Loucy (cell line): ENCODE results near the gene BZW2.

ENCODE experiments used
- H2AFZ ChIP-seq: fragments of 200-600 bp; sonication (generic); 2 replicates; pipeline ENCODE4 v1.6.0; 2016; ENCODE audit warnings: antibody characterized with exemption, mild to moderate bottlenecking, low read length, moderate library complexity
- H3F3A ChIP-seq: fragments of 200-600 bp; 2 replicates; pipeline ENCODE4 v1.6.0; 2016; ENCODE audit warnings: antibody characterized with exemption, low read depth, mild to moderate bottlenecking
- H3K27me3 ChIP-seq: fragments of 200-600 bp; sonication (generic); 2 replicates; pipeline ENCODE4 v1.6.1; 2014; ENCODE audit warnings: low read length, mild to moderate bottlenecking; ENCODE audit not compliant: insufficient read depth, poor library complexity, severe bottlenecking
- H3K36me3 ChIP-seq: fragments of 200-600 bp; sonication (generic); 2 replicates; pipeline ENCODE4 v1.6.1; 2016; ENCODE audit warnings: low read length; ENCODE audit not compliant: insufficient read depth
- H3K4me1 ChIP-seq: fragments of 200-600 bp; sonication (generic); 2 replicates; pipeline ENCODE4 v1.5.1; 2014; ENCODE audit warnings: low read length, mild to moderate bottlenecking; ENCODE audit not compliant: insufficient read depth, poor library complexity, severe bottlenecking
- H3K4me2 ChIP-seq: fragments of 200-600 bp; sonication (generic); 2 replicates; pipeline ENCODE4 v1.6.0; 2014; ENCODE audit warnings: antibody characterized with exemption, low read length, low read depth, mild to moderate bottlenecking; ENCODE audit not compliant: poor library complexity, severe bottlenecking
- H3K4me3 ChIP-seq: fragments of 200-600 bp; sonication (generic); 2 replicates; pipeline ENCODE4 v1.5.1; 2014; ENCODE audit warnings: low read length, mild to moderate bottlenecking, mixed read lengths; ENCODE audit not compliant: poor library complexity, severe bottlenecking
- H3K79me2 ChIP-seq: fragments of 200-600 bp; sonication (generic); 2 replicates; pipeline ENCODE4 v1.6.1; 2014; ENCODE audit warnings: low read length; ENCODE audit not compliant: insufficient read depth
- H3K9ac ChIP-seq: fragments of 200-600 bp; sonication (generic); 2 replicates; pipeline ENCODE4 v1.6.0; 2014; ENCODE audit warnings: mild to moderate bottlenecking, low read depth, low read length, moderate library complexity; ENCODE audit not compliant: poor library complexity, severe bottlenecking
- H3K9me2 ChIP-seq: fragments of 200-600 bp; sonication (generic); replicated peaks from 2 replicates; pipeline ENCODE4 v1.6.1; 2016; ENCODE audit warnings: low read depth, low read length, mixed read lengths
- H3K9me3 ChIP-seq: fragments of 200-600 bp; sonication (generic); 2 replicates; pipeline ENCODE4 v1.6.1; 2014; ENCODE audit warnings: mild to moderate bottlenecking, antibody characterized with exemption, low read length, low read depth; ENCODE audit not compliant: insufficient read depth
- H4K20me1 ChIP-seq: fragments of 200-600 bp; sonication (generic); 2 replicates; pipeline ENCODE4 v1.6.0; 2014; ENCODE audit warnings: antibody characterized with exemption, low read length, mild to moderate bottlenecking; ENCODE audit not compliant: insufficient read depth, poor library complexity, severe bottlenecking
- EZH2phosphoT487 ChIP-seq: fragments of 200-600 bp; IDR thresholded peaks from 2 replicates; pipeline ENCODE4 v1.6.1; 2018; ENCODE audit warnings: antibody characterized with exemption, mild to moderate bottlenecking, moderate library complexity, borderline replicate concordance
- TF ChIP-seq, protein P1 (sequence below): fragments of 200-600 bp; sonication (generic); conservative IDR thresholded peaks from 2 replicates; pipeline ENCODE4 v1.5.1; 2014; ENCODE audit warnings: mild to moderate bottlenecking, antibody characterized with exemption, low read length

BZW2 gene

DNA sequence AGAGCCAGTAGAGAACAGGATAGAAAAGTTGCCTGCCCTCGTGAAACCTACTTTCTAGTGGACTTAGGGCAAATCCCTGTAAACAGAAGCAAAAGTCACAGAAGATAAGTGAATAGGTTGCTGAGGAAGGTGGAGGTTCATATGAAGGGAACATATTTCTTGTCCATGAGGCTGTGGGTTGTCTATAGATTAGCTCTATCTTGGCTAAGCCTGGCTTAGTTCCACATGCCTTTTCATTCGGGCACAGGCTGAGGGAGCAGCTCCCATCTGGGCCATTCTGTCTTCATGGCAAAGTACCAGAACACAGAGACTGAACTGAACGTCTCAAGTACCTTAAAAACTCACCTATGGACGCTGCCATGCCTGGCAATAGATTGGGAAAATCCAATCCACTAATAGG, 45.3 kb downstream of the BZW2 start:
- Histone ChIP-seq H3F3A (no peaks in the 10 kb centered on the region), H3K4me3 (no peak overlapping the region), H3K9me2 (no peaks in the 10 kb centered on the region), H3K36me3 (peaks cover 74% of the 10 kb centered on the region), H3K9ac (no peak overlapping the region), H3K4me1 (no peaks in the 10 kb centered on the region), H3K9me3 (no peaks in the 10 kb centered on the region), H3K4me2 (no peak overlapping the region), H4K20me1 (no peaks in the 10 kb centered on the region), H2AFZ (no peak overlapping the region), H3K27me3 (no peaks in the 10 kb centered on the region), H3K79me2 (no peaks in the 10 kb centered on the region)
- TF ChIP-seq, protein P1, sequence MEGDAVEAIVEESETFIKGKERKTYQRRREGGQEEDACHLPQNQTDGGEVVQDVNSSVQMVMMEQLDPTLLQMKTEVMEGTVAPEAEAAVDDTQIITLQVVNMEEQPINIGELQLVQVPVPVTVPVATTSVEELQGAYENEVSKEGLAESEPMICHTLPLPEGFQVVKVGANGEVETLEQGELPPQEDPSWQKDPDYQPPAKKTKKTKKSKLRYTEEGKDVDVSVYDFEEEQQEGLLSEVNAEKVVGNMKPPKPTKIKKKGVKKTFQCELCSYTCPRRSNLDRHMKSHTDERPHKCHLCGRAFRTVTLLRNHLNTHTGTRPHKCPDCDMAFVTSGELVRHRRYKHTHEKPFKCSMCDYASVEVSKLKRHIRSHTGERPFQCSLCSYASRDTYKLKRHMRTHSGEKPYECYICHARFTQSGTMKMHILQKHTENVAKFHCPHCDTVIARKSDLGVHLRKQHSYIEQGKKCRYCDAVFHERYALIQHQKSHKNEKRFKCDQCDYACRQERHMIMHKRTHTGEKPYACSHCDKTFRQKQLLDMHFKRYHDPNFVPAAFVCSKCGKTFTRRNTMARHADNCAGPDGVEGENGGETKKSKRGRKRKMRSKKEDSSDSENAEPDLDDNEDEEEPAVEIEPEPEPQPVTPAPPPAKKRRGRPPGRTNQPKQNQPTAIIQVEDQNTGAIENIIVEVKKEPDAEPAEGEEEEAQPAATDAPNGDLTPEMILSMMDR, result no peak
- TF ChIP-seq EZH2phosphoT487, result no peak

- H3K4me3 ChIP-seq, result no peak overlapping the region
- H3K4me2 ChIP-seq, result no peak overlapping the region
- TF ChIP-seq EZH2phosphoT487, result no peak
- TF ChIP-seq, protein P1, result no peak
- no peaks in the 10 kb centered on the region for H3K79me2 ChIP-seq
- H3K9me2 ChIP-seq, result no peaks in the 10 kb centered on the region
- no peaks in the 10 kb centered on the region for H3F3A ChIP-seq
- H3K9ac ChIP-seq, result no peak overlapping the region
- peaks cover 86% of the 10 kb centered on the region for H3K36me3 ChIP-seq
- no peaks in the 10 kb centered on the region for H3K4me1 ChIP-seq
- no peaks in the 10 kb centered on the region for H3K9me3 ChIP-seq
- no peak overlapping the region for H2AFZ ChIP-seq
- H3K27me3 ChIP-seq, result no peaks in the 10 kb centered on the region
- no peaks in the 10 kb centered on the region for H4K20me1 ChIP-seq
These were observed 47.8 kb downstream of the BZW2 start for GRCh38 chr7:16693601-16694318.

- H3K9ac ChIP-seq, result no peak overlapping the region
- no peaks in the 10 kb centered on the region for H3K79me2 ChIP-seq
- H3K4me1 ChIP-seq, result no peaks in the 10 kb centered on the region
- peaks cover 90% of the 10 kb centered on the region for H3K36me3 ChIP-seq
- no peaks in the 10 kb centered on the region for H3K9me2 ChIP-seq
- no peaks in the 10 kb centered on the region for H4K20me1 ChIP-seq
- H3K4me3 ChIP-seq, result no peak overlapping the region
- no peaks in the 10 kb centered on the region for H3K27me3 ChIP-seq
- no peak overlapping the region for H3K4me2 ChIP-seq
- H2AFZ ChIP-seq, result no peak overlapping the region
- no peaks in the 10 kb centered on the region for H3F3A ChIP-seq
- no peak for TF ChIP-seq EZH2phosphoT487
- TF ChIP-seq, protein P1, result no peak
- no peaks in the 10 kb centered on the region for H3K9me3 ChIP-seq
These were observed 48.8 kb downstream of the BZW2 start for GRCh38 chr7:16694806-16695205.
